HepG2 (cell line): ENCODE data around the gene TACC3. TPM values are rescaled to one million over a fixed set of nuclear protein-coding genes. Genes with fewer than 3 reads are reported as not detected.

Experiments used
- ATM ChIP-seq: fragments of 450-650 bp; IDR thresholded peaks from 2 replicates; pipeline ENCODE4 v1.7.1; 2017; ENCODE audit warnings: mild to moderate bottlenecking, borderline replicate concordance
- CBFB ChIP-seq: sonication (generic); formaldehyde crosslinking; IDR thresholded peaks from 2 replicates; pipeline ENCODE4 v1.4.0; 2020; ENCODE audit warnings: missing genetic modification reagents
- FLYWCH1 ChIP-seq: sonication (generic); formaldehyde crosslinking; IDR thresholded peaks from 2 replicates; pipeline ENCODE4 v1.8.1; 2023; ENCODE audit warnings: mild to moderate bottlenecking, missing genetic modification reagents
- SPEN ChIP-seq: sonication (generic); formaldehyde crosslinking; IDR thresholded peaks from 2 replicates; pipeline ENCODE4 v1.5.1; 2020; ENCODE audit warnings: low read depth, mild to moderate bottlenecking, missing genetic modification reagents
- ZNF274 ChIP-seq: sonication (generic); formaldehyde crosslinking; IDR thresholded peaks from 2 replicates; pipeline ENCODE4 v1.5.1; 2020; ENCODE audit warnings: mild to moderate bottlenecking, missing genetic modification reagents
- ZNF660 ChIP-seq: sonication (generic); formaldehyde crosslinking; IDR thresholded peaks from 2 replicates; pipeline ENCODE4 v1.5.1; 2020; ENCODE audit warnings: mild to moderate bottlenecking, low read depth, missing genetic modification reagents, borderline replicate concordance
- ZNF672 ChIP-seq: sonication (generic); formaldehyde crosslinking; IDR thresholded peaks from 2 replicates; pipeline ENCODE4 v1.8.1; 2022; ENCODE audit warnings: missing genetic modification reagents
- ZNF7 ChIP-seq: IDR thresholded peaks from 2 replicates; pipeline ENCODE4 v1.6.1; 2016; ENCODE audit warnings: missing biosample characterization, missing genetic modification reagents
- polyA plus RNA-seq, 8 experiments: library from polyadenylated mRNA; depleted of rRNA in 3 of 8; stranded (reverse) in 7 of 8; unstranded in 1 of 8; fragments of >200 nt; fragmentation: Illumina TruSeq in 4 of 8; extraction: Trizol in 4 of 8; gene quantifications; 2 replicates each; pipeline versions ENCODE4 v1.2.1 to v1.2.3, GENCODE V29; 2011 to 2016; ENCODE audit warnings: low read depth in 4 of 8, missing spikeins in 1 of 8, mixed read lengths in 1 of 8; ENCODE audit not compliant: insufficient read depth in 1 of 8
- total RNA-seq, 5 experiments: library from RNA; depleted of rRNA; stranded (reverse); fragments of >200 nt; fragmentation: Illumina TruSeq; extraction: Trizol; gene quantifications; 2 replicates each; pipeline ENCODE4 v1.2.3, GENCODE V29; 2016; ENCODE audit warnings: low read depth in 1 of 5
- TF ChIP-seq, protein P1 (sequence below): sonication (generic); formaldehyde crosslinking; IDR thresholded peaks from 2 replicates; pipeline ENCODE4 v1.5.1; 2020; ENCODE audit warnings: mild to moderate bottlenecking, missing genetic modification reagents, moderate library complexity
- TF ChIP-seq, protein P2 (sequence below): sonication (generic); formaldehyde crosslinking; IDR thresholded peaks from 2 replicates; pipeline ENCODE4 v1.4.0; 2020; ENCODE audit warnings: mild to moderate bottlenecking, missing genetic modification reagents
- TF ChIP-seq, protein P3 (sequence below): IDR thresholded peaks from 2 replicates; pipeline ENCODE4 v1.6.1; 2016; ENCODE audit warnings: missing compliant biosample characterization, missing genetic modification reagents, borderline replicate concordance
- TF ChIP-seq, protein P4 (sequence below): sonication (generic); formaldehyde crosslinking; IDR thresholded peaks from 2 replicates; pipeline ENCODE4 v1.5.0; 2020; ENCODE audit warnings: mild to moderate bottlenecking, low read depth, missing genetic modification reagents, borderline replicate concordance
- TF ChIP-seq, protein P5 (sequence below): sonication (generic); formaldehyde crosslinking; IDR thresholded peaks from 2 replicates; pipeline ENCODE4 v1.5.0; 2020; ENCODE audit warnings: mild to moderate bottlenecking, missing genetic modification reagents, borderline replicate concordance

The TACC3 gene
- total and polyA plus RNA-seq, 2 of the 13 experiments (the other 11 are each of a cell fraction or from before 2014, with no cell fraction given): 20.3 to 21.2 TPM

DNA sequence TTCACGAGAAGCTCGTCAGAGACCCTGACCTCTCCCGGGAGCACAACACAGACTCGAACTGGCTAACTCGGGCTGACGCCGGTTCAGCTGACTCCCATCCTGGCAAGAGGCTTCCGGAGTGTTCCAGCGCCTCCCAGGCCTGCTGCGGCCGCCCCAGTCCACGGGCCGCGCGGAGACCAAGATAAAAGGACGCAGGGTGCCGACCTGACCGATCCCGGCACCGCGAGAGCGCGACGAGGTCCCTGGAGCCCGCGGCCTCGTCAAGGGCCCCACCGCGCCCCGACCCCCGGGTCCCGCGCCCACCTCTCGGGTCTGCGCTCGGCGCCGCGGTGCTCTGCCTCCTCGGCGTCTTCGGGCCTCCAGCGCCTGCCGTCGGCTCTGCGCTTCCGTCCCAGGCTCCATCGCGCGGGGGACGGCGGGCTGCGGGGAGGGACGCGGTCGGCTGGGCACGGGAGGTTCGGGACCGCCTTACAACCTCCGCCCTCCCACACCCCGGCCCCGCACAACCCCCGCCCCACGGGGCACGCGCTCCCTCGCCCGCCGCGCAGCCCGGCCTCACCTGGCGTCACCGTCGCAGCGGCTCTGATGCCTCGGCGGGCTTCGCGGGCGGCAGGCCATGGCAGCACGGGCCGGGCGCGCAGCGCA, 9.6 kb upstream of the TACC3 start (continued):
- TF ChIP-seq ZNF660 (CRISPR knock-in tag) (no peak), CBFB (CRISPR knock-in tag) (no peak), ZNF7 (CRISPR knock-in tag) (no peak), ATM (no peak), ZNF274 (CRISPR knock-in tag) (no peak), ZNF672 (CRISPR knock-in tag) (no peak), FLYWCH1 (no peak), SPEN (CRISPR knock-in tag) (no peak)
- TF ChIP-seq, protein P1, sequence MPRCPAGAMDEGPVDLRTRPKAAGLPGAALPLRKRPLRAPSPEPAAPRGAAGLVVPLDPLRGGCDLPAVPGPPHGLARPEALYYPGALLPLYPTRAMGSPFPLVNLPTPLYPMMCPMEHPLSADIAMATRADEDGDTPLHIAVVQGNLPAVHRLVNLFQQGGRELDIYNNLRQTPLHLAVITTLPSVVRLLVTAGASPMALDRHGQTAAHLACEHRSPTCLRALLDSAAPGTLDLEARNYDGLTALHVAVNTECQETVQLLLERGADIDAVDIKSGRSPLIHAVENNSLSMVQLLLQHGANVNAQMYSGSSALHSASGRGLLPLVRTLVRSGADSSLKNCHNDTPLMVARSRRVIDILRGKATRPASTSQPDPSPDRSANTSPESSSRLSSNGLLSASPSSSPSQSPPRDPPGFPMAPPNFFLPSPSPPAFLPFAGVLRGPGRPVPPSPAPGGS: no peak
- TF ChIP-seq, protein P2, sequence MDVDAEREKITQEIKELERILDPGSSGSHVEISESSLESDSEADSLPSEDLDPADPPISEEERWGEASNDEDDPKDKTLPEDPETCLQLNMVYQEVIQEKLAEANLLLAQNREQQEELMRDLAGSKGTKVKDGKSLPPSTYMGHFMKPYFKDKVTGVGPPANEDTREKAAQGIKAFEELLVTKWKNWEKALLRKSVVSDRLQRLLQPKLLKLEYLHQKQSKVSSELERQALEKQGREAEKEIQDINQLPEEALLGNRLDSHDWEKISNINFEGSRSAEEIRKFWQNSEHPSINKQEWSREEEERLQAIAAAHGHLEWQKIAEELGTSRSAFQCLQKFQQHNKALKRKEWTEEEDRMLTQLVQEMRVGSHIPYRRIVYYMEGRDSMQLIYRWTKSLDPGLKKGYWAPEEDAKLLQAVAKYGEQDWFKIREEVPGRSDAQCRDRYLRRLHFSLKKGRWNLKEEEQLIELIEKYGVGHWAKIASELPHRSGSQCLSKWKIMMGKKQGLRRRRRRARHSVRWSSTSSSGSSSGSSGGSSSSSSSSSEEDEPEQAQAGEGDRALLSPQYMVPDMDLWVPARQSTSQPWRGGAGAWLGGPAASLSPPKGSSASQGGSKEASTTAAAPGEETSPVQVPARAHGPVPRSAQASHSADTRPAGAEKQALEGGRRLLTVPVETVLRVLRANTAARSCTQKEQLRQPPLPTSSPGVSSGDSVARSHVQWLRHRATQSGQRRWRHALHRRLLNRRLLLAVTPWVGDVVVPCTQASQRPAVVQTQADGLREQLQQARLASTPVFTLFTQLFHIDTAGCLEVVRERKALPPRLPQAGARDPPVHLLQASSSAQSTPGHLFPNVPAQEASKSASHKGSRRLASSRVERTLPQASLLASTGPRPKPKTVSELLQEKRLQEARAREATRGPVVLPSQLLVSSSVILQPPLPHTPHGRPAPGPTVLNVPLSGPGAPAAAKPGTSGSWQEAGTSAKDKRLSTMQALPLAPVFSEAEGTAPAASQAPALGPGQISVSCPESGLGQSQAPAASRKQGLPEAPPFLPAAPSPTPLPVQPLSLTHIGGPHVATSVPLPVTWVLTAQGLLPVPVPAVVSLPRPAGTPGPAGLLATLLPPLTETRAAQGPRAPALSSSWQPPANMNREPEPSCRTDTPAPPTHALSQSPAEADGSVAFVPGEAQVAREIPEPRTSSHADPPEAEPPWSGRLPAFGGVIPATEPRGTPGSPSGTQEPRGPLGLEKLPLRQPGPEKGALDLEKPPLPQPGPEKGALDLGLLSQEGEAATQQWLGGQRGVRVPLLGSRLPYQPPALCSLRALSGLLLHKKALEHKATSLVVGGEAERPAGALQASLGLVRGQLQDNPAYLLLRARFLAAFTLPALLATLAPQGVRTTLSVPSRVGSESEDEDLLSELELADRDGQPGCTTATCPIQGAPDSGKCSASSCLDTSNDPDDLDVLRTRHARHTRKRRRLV (CRISPR knock-in tag): no peak
- TF ChIP-seq, protein P3, sequence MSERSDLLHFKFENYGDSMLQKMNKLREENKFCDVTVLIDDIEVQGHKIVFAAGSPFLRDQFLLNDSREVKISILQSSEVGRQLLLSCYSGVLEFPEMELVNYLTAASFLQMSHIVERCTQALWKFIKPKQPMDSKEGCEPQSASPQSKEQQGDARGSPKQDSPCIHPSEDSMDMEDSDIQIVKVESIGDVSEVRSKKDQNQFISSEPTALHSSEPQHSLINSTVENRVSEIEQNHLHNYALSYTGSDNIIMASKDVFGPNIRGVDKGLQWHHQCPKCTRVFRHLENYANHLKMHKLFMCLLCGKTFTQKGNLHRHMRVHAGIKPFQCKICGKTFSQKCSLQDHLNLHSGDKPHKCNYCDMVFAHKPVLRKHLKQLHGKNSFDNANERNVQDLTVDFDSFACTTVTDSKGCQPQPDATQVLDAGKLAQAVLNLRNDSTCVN (CRISPR knock-in tag): no peak
- TF ChIP-seq, protein P4, sequence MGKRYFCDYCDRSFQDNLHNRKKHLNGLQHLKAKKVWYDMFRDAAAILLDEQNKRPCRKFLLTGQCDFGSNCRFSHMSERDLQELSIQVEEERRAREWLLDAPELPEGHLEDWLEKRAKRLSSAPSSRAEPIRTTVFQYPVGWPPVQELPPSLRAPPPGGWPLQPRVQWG (CRISPR knock-in tag): no peak
- TF ChIP-seq, protein P5, sequence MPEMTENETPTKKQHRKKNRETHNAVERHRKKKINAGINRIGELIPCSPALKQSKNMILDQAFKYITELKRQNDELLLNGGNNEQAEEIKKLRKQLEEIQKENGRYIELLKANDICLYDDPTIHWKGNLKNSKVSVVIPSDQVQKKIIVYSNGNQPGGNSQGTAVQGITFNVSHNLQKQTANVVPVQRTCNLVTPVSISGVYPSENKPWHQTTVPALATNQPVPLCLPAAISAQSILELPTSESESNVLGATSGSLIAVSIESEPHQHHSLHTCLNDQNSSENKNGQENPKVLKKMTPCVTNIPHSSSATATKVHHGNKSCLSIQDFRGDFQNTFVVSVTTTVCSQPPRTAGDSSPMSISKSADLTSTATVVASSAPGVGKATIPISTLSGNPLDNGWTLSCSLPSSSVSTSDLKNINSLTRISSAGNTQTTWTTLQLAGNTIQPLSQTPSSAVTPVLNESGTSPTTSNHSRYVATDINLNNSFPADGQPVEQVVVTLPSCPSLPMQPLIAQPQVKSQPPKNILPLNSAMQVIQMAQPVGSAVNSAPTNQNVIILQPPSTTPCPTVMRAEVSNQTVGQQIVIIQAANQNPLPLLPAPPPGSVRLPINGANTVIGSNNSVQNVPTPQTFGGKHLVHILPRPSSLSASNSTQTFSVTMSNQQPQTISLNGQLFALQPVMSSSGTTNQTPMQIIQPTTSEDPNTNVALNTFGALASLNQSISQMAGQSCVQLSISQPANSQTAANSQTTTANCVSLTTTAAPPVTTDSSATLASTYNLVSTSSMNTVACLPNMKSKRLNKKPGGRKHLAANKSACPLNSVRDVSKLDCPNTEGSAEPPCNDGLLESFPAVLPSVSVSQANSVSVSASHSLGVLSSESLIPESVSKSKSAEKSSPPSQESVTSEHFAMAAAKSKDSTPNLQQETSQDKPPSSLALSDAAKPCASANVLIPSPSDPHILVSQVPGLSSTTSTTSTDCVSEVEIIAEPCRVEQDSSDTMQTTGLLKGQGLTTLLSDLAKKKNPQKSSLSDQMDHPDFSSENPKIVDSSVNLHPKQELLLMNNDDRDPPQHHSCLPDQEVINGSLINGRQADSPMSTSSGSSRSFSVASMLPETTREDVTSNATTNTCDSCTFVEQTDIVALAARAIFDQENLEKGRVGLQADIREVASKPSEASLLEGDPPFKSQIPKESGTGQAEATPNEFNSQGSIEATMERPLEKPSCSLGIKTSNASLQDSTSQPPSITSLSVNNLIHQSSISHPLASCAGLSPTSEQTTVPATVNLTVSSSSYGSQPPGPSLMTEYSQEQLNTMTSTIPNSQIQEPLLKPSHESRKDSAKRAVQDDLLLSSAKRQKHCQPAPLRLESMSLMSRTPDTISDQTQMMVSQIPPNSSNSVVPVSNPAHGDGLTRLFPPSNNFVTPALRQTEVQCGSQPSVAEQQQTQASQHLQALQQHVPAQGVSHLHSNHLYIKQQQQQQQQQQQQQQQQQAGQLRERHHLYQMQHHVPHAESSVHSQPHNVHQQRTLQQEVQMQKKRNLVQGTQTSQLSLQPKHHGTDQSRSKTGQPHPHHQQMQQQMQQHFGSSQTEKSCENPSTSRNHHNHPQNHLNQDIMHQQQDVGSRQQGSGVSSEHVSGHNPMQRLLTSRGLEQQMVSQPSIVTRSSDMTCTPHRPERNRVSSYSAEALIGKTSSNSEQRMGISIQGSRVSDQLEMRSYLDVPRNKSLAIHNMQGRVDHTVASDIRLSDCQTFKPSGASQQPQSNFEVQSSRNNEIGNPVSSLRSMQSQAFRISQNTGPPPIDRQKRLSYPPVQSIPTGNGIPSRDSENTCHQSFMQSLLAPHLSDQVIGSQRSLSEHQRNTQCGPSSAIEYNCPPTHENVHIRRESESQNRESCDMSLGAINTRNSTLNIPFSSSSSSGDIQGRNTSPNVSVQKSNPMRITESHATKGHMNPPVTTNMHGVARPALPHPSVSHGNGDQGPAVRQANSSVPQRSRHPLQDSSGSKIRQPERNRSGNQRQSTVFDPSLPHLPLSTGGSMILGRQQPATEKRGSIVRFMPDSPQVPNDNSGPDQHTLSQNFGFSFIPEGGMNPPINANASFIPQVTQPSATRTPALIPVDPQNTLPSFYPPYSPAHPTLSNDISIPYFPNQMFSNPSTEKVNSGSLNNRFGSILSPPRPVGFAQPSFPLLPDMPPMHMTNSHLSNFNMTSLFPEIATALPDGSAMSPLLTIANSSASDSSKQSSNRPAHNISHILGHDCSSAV (CRISPR knock-in tag): no peak
